ENCODE results near the gene PLCB4.
"Not testable (repeated sequence)": the region's sequence is repeated elsewhere in the genome, so short reads cannot be mapped to it uniquely, and the experiment has no call there.

Gene PLCB4

GRCh38 chr20:9369557-9369956 is 300.7 kb downstream of the PLCB4 start:
- TF ChIP-seq, protein P1, sequence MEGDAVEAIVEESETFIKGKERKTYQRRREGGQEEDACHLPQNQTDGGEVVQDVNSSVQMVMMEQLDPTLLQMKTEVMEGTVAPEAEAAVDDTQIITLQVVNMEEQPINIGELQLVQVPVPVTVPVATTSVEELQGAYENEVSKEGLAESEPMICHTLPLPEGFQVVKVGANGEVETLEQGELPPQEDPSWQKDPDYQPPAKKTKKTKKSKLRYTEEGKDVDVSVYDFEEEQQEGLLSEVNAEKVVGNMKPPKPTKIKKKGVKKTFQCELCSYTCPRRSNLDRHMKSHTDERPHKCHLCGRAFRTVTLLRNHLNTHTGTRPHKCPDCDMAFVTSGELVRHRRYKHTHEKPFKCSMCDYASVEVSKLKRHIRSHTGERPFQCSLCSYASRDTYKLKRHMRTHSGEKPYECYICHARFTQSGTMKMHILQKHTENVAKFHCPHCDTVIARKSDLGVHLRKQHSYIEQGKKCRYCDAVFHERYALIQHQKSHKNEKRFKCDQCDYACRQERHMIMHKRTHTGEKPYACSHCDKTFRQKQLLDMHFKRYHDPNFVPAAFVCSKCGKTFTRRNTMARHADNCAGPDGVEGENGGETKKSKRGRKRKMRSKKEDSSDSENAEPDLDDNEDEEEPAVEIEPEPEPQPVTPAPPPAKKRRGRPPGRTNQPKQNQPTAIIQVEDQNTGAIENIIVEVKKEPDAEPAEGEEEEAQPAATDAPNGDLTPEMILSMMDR (IDR thresholded peaks at IDR 0.05; ENCODE audit: low read depth, low read length, missing control alignments) = no peak
- in situ Hi-C loops (cut with HindIII; ENCODE audit: low sequenced_read_pairs) = loop anchor here (25.0 kb wide), 1 partner anchor 607 kb away; no protein-coding TSS in a partner anchor
- DNase-seq (ENCODE audit: low read depth) = no peak
- no peak overlapping the region for H3K4me3 ChIP-seq (ENCODE audit: low read depth, low read length)

GRCh38 chr20:9374072-9374471 is 305.2 kb downstream of the PLCB4 start:
- DNase-seq (ENCODE audit: low read depth) = peak; percentile 13
- H3K4me3 ChIP-seq (ENCODE audit: low read depth, low read length) = no peak overlapping the region
- in situ Hi-C loops (cut with HindIII; ENCODE audit: low sequenced_read_pairs) = loop anchor here (25.0 kb wide), 1 partner anchor 612 kb away; no protein-coding TSS in a partner anchor
- TF ChIP-seq, protein P1 (IDR thresholded peaks at IDR 0.05; ENCODE audit: low read depth, low read length, missing control alignments) = no peak

- in situ Hi-C loops (cut with HindIII; ENCODE audit: low sequenced_read_pairs) = loop anchor here (25.0 kb wide), 1 partner anchor 612 kb away; no protein-coding TSS in a partner anchor
- H3K4me3 ChIP-seq (ENCODE audit: low read depth, low read length) = no peak overlapping the region
- TF ChIP-seq, protein P1 (IDR thresholded peaks at IDR 0.05; ENCODE audit: low read depth, low read length, missing control alignments) = no peak
- no peak for DNase-seq (ENCODE audit: low read depth)
These were observed 305.6 kb downstream of the PLCB4 start for GRCh38 chr20:9374480-9374879.

GRCh38 chr20:9375221-9375681 is 306.4 kb downstream of the PLCB4 start:
- TF ChIP-seq, protein P1 (IDR thresholded peaks at IDR 0.05; ENCODE audit: low read depth, low read length, missing control alignments) = no peak
- no peak overlapping the region for H3K4me3 ChIP-seq (ENCODE audit: low read depth, low read length)
- in situ Hi-C loops (cut with HindIII; ENCODE audit: low sequenced_read_pairs) = no loop called here
- no peak for DNase-seq (ENCODE audit: low read depth)

GRCh38 chr20:9377007-9377406 is 308.1 kb downstream of the PLCB4 start:
- in situ Hi-C loops (cut with HindIII; ENCODE audit: low sequenced_read_pairs) = no loop called here
- TF ChIP-seq, protein P1 (IDR thresholded peaks at IDR 0.05; ENCODE audit: low read depth, low read length, missing control alignments) = no peak
- DNase-seq (ENCODE audit: low read depth) = no peak
- no peak overlapping the region for H3K4me3 ChIP-seq (ENCODE audit: low read depth, low read length)

DNA sequence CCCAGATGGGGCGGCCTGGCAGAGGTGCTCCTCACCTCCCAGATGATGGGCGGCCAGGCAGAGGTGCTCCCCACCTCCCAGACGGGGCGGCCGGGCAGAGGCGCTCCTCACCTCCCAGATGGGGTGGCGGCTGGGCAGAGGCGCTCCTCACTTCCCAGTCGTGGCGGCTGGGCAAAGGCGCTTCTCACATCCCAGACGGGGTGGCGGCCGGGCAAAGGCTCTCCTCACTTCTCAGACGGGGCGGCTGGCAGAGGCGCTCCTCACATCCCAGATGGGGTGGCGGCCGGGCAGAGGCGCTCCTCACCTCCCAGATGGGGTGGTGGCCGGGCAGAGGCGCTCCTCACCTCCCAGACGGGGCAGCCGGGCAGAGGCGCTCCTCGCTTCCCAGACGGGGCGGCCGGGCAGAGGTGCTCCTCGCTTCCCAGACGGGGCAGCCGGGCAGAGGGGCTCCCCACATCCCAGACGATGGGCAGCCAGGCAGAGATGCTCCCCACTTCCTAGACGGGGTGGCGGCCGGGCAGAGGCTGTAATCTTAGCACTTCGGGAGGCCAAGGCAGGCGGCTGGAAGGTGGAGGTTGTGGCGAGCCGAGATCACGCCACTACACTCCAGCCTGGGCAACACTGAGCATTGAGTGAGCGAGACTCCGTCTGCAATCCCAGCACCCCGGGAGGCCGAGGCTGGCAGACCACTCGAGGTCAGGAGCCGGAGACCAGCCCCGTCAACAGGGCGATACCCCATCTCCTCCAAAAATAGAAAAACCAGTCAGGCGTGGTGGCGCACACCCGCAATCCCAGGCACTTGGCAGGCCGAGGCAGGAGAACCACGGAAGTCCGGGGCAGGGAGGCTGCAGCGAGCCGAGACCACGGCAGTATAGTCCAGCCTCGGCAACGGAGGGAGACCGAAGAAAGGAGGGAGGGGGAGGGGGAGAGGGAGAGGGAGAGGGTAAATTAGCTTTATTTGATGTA is 316.7 kb downstream of the PLCB4 start:
- H3K4me3 ChIP-seq (ENCODE audit: low read depth, low read length); in situ Hi-C loops (cut with HindIII; ENCODE audit: low sequenced_read_pairs); DNase-seq (ENCODE audit: low read depth): not testable (repeated sequence)

Measured in astrocyte of the cerebellum (primary cell).